Neural progenitor cell (in vitro differentiated cells): ENCODE measurements around the gene FAM124A. TPM values are rescaled to one million over a fixed set of nuclear protein-coding genes. Genes with fewer than 3 reads are reported as not detected.

Experiments
- DNase-seq: peaks from one replicate; pipeline ENCODE4 v3.0.0-alpha.2; 2016; ENCODE audit warnings: low spot score
- H2AFZ ChIP-seq: fragments of 200-600 bp; sonication (generic); replicated peaks from 2 replicates; pipeline ENCODE4 v1.6.1; 2016; ENCODE audit warnings: antibody characterized with exemption
- H3F3A ChIP-seq: fragments of 200-600 bp; sonication (generic); 2 replicates; pipeline ENCODE4 v1.6.1; 2016; ENCODE audit warnings: antibody characterized with exemption, low read depth
- H3K27ac ChIP-seq: fragments of 200-600 bp; sonication (generic); 2 replicates; pipeline ENCODE4 v1.5.1; 2016; ENCODE audit warnings: mild to moderate bottlenecking
- H3K27me3 ChIP-seq: fragments of 200-600 bp; sonication (generic); 2 replicates; pipeline ENCODE4 v1.6.1; 2016; ENCODE audit warnings: mild to moderate bottlenecking, moderate library complexity
- H3K36me3 ChIP-seq: fragments of 200-600 bp; sonication (generic); 2 replicates; pipeline ENCODE4 v1.5.1; 2016
- H3K4me1 ChIP-seq: fragments of 200-600 bp; sonication (generic); 2 replicates; pipeline ENCODE4 v1.6.1; 2016; ENCODE audit warnings: mixed run types
- H3K4me2 ChIP-seq: fragments of 200-600 bp; sonication (generic); 2 replicates; pipeline ENCODE4 v1.6.1; 2016
- H3K4me3 ChIP-seq: fragments of 200-600 bp; sonication (generic); 2 replicates; pipeline ENCODE4 v1.5.1; 2016
- H3K79me2 ChIP-seq: fragments of 200-600 bp; sonication (generic); 2 replicates; pipeline ENCODE4 v1.6.1; 2016; ENCODE audit warnings: low read depth
- H3K9ac ChIP-seq: fragments of 200-600 bp; sonication (generic); 2 replicates; pipeline ENCODE4 v1.6.1; 2016
- H3K9me3 ChIP-seq: fragments of 200-600 bp; sonication (generic); 2 replicates; pipeline ENCODE4 v1.5.1; 2016; ENCODE audit warnings: low read depth
- H4K20me1 ChIP-seq: fragments of 200-600 bp; sonication (generic); 2 replicates; pipeline ENCODE4 v1.6.1; 2016; ENCODE audit warnings: low read depth
- H3K27ac Mint-ChIP-seq: 3 replicates; pipeline ENCODE4 v1.8.0; 2021; ENCODE audit warnings: mixed read lengths
- H3K27me3 Mint-ChIP-seq: 2 replicates; pipeline ENCODE4 v1.8.0; 2022; ENCODE audit warnings: low read depth, mild to moderate bottlenecking, inconsistent platforms, moderate library complexity, mixed read lengths; ENCODE audit not compliant: insufficient read depth
- H3K36me3 Mint-ChIP-seq: 3 replicates; pipeline ENCODE4 v1.8.0; 2021; ENCODE audit warnings: mixed read lengths
- H3K4me1 Mint-ChIP-seq: 3 replicates; pipeline ENCODE4 v1.8.0; 2021; ENCODE audit warnings: mixed read lengths
- H3K4me3 Mint-ChIP-seq: 3 replicates; pipeline ENCODE4 v1.8.0; 2021; ENCODE audit warnings: mild to moderate bottlenecking, moderate library complexity, mixed read lengths
- H3K9me3 Mint-ChIP-seq: 3 replicates; pipeline ENCODE4 v1.8.0; 2020; ENCODE audit warnings: mixed read lengths
- CTCF ChIP-seq: fragments of 200-600 bp; sonication (generic); IDR thresholded peaks from 2 replicates; pipeline ENCODE4 v1.5.1; 2017; ENCODE audit warnings: antibody characterized with exemption, mild to moderate bottlenecking
- EZH2 ChIP-seq: fragments of 200-600 bp; sonication (generic); IDR thresholded peaks from 2 replicates; pipeline ENCODE4 v1.6.1; 2017; ENCODE audit warnings: antibody characterized with exemption, mild to moderate bottlenecking, moderate library complexity
- EZH2phosphoT487 ChIP-seq: fragments of 200-600 bp; sonication (generic); IDR thresholded peaks from 2 replicates; pipeline ENCODE4 v1.6.1; 2017; ENCODE audit warnings: antibody characterized with exemption
- total RNA-seq: library from RNA; depleted of rRNA; stranded (reverse); fragments of >200 nt; gene quantifications from 2 replicates; pipeline ENCODE4 v1.2.3, GENCODE V29; 2015; ENCODE audit warnings: low replicate concordance

FAM124A gene
- total RNA-seq, 1 donor from 2014 or later, result 22.6 TPM

- Histone ChIP-seq H3K27ac (peak overlapping the region; percentile 98), H3K9ac (no peak overlapping the region), H3F3A (peaks cover 40% of the 10 kb centered on the region), H3K9me3 (no peaks in the 10 kb centered on the region), H3K4me3 (no peak overlapping the region), H3K4me2 (peak overlapping the region; percentile 55), H2AFZ (no peak overlapping the region), H3K4me1 (peaks cover 59% of the 10 kb centered on the region), H3K79me2 (no peaks in the 10 kb centered on the region), H3K36me3 (no peaks in the 10 kb centered on the region), H3K27me3 (no peaks in the 10 kb centered on the region), H4K20me1 (no peaks in the 10 kb centered on the region)
- TF ChIP-seq EZH2phosphoT487 (no peak), CTCF (no peak), EZH2 (no peak)
- Mint-ChIP-seq H3K27ac (peak overlapping the region; percentile 83), H3K4me3 (peak overlapping the region; percentile 19), H3K36me3 (peaks cover 4% of the 10 kb centered on the region), H3K9me3 (peaks cover 10% of the 10 kb centered on the region), H3K27me3 (peaks cover 4% of the 10 kb centered on the region), H3K4me1 (peaks cover 37% of the 10 kb centered on the region)
- peak; percentile 91 for DNase-seq
Measured at GRCh38 chr13:51303063-51303552, 80.9 kb downstream of the FAM124A start.

- no peak for DNase-seq
- H3K36me3 ChIP-seq, result no peaks in the 10 kb centered on the region
- H3K4me3 ChIP-seq, result no peak overlapping the region
- H4K20me1 ChIP-seq, result no peaks in the 10 kb centered on the region
- Mint-ChIP-seq H3K4me3 (peak overlapping the region; percentile 19), H3K4me1 (peaks cover 40% of the 10 kb centered on the region), H3K36me3 (peaks cover 4% of the 10 kb centered on the region), H3K27me3 (peaks cover 4% of the 10 kb centered on the region), H3K27ac (no peak overlapping the region), H3K9me3 (peaks cover 10% of the 10 kb centered on the region)
- no peaks in the 10 kb centered on the region for H3K79me2 ChIP-seq
- H3F3A ChIP-seq, result peaks cover 47% of the 10 kb centered on the region
- H3K9ac ChIP-seq, result no peak overlapping the region
- no peaks in the 10 kb centered on the region for H3K27me3 ChIP-seq
- peaks cover 61% of the 10 kb centered on the region for H3K4me1 ChIP-seq
- H3K4me2 ChIP-seq, result peak overlapping the region; percentile 55
- no peak overlapping the region for H2AFZ ChIP-seq
- H3K27ac ChIP-seq, result peak overlapping the region; percentile 98
- no peaks in the 10 kb centered on the region for H3K9me3 ChIP-seq
- TF ChIP-seq EZH2phosphoT487 (no peak), EZH2 (no peak), CTCF (no peak)
Measured at GRCh38 chr13:51303882-51304281, 81.7 kb downstream of the FAM124A start.

GRCh38 chr13:51305271-51305967 lies 83.2 kb downstream of the FAM124A start:
- H3K27ac ChIP-seq, result peak overlapping the region; percentile 42
- DNase-seq, result no peak
- H3K36me3 ChIP-seq, result no peaks in the 10 kb centered on the region
- Mint-ChIP-seq H3K27me3 (peaks cover 4% of the 10 kb centered on the region), H3K27ac (no peak overlapping the region), H3K4me3 (no peak overlapping the region), H3K4me1 (peaks cover 41% of the 10 kb centered on the region), H3K36me3 (no peaks in the 10 kb centered on the region), H3K9me3 (peaks cover 5% of the 10 kb centered on the region)
- H3K4me1 ChIP-seq, result peaks cover 75% of the 10 kb centered on the region
- H3K4me2 ChIP-seq, result no peak overlapping the region
- H3F3A ChIP-seq, result peaks cover 63% of the 10 kb centered on the region
- H3K27me3 ChIP-seq, result no peaks in the 10 kb centered on the region
- H3K79me2 ChIP-seq, result no peaks in the 10 kb centered on the region
- no peak overlapping the region for H3K9ac ChIP-seq
- TF ChIP-seq EZH2 (no peak), CTCF (no peak), EZH2phosphoT487 (no peak)
- no peaks in the 10 kb centered on the region for H4K20me1 ChIP-seq
- H3K4me3 ChIP-seq, result no peak overlapping the region
- H3K9me3 ChIP-seq, result no peaks in the 10 kb centered on the region
- H2AFZ ChIP-seq, result no peak overlapping the region
